H1 (cell line): Measurements from ENCODE around the gene CHD1L.

Experiments used
- CTCF ChIP-seq, 3 experiments: IDR thresholded peaks; 1 replicate in 2 of 3; 2 replicates in 1 of 3; pipeline versions ENCODE4 v1.5.1 to v1.6.1; 2011; ENCODE audit warnings: low read length in 3 of 3, mild to moderate bottlenecking in 3 of 3, inconsistent platforms in 2 of 3, low read depth in 1 of 3, moderate library complexity in 1 of 3; ENCODE audit not compliant: insufficient read depth in 1 of 3; ENCODE audit errors: control extremely low read depth in 1 of 3
- EP300 ChIP-seq, 2 experiments: IDR thresholded peaks; 1 replicate in 1 of 2; 2 replicates in 1 of 2; pipeline ENCODE4 v1.6.1; 2011 to 2012; ENCODE audit warnings: low read depth in 2 of 2, low read length in 2 of 2, mild to moderate bottlenecking in 2 of 2, borderline replicate concordance in 1 of 2, inconsistent platforms in 1 of 2, moderate library complexity in 1 of 2
- EZH2 ChIP-seq: fragments of 200-600 bp; sonication (generic); IDR thresholded peaks from 2 replicates; pipeline ENCODE4 v1.7.1; 2012; ENCODE audit warnings: low read depth, mild to moderate bottlenecking, moderate library complexity, low read length, inconsistent platforms; ENCODE audit not compliant: severe bottlenecking
- POLR2A ChIP-seq, 2 experiments: IDR thresholded peaks; 1 replicate in 1 of 2; 2 replicates in 1 of 2; pipeline ENCODE4 v1.6.1; 2011; ENCODE audit warnings: low read depth in 2 of 2, low read length in 2 of 2, mild to moderate bottlenecking in 2 of 2; ENCODE audit errors: control extremely low read depth in 1 of 2
- POLR2AphosphoS5 ChIP-seq: IDR thresholded peaks from 2 replicates; pipeline ENCODE4 v1.6.1; 2011; ENCODE audit warnings: low read depth, low read length
- POU5F1 ChIP-seq: IDR thresholded peaks from 2 replicates; pipeline ENCODE4 v1.6.1; 2011; ENCODE audit warnings: low read depth, mild to moderate bottlenecking, low read length, moderate library complexity
- RFX5 ChIP-seq: IDR thresholded peaks from 2 replicates; pipeline ENCODE4 v1.6.1; 2011; ENCODE audit warnings: low read depth, low read length, improper control_type of control experiment, borderline replicate concordance
- SUZ12 ChIP-seq: fragments of 200-600 bp; sonication (generic); IDR thresholded peaks from 2 replicates; pipeline ENCODE4 v1.6.1; 2012; ENCODE audit warnings: mild to moderate bottlenecking, inconsistent platforms, low read length, moderate library complexity, mixed read lengths
- USF2 ChIP-seq: IDR thresholded peaks from 2 replicates; pipeline ENCODE4 v1.6.1; 2011; ENCODE audit warnings: low read length, improper control_type of control experiment

GRCh38 chr1:147260956-147261355 is 18.5 kb downstream of the CHD1L start:
- TF ChIP-seq CTCF (IDR thresholded peaks at IDR 0.05; ENCODE audit: control extremely low read depth in 1 of 3, insufficient read depth in 1 of 3, low read depth in 1 of 3, low read length in 3 of 3) (no peak), SUZ12 (no peak), EZH2 (no peak), RFX5 (no peak), POLR2AphosphoS5 (no peak), EP300 (IDR thresholded peaks at IDR 0.05; ENCODE audit: borderline replicate concordance in 1 of 2, low read depth in 2 of 2, low read length in 2 of 2) (no peak), USF2 (no peak), POLR2A (IDR thresholded peaks at IDR 0.05; ENCODE audit: control extremely low read depth in 1 of 2, low read depth in 2 of 2, low read length in 2 of 2) (no peak), POU5F1 (no peak)
